ENCODE measurements around the gene ENAM. TPM values are rescaled to one million over a fixed set of nuclear protein-coding genes. Genes with fewer than 3 reads are reported as not detected.

Gene ENAM
- total and polyA plus RNA-seq, 2 donors (not counting 3 experiments of a cell fraction or from before 2014, with no cell fraction given): 0.07 TPM; not detected in 1

GRCh38 chr4:70674731-70675130 lies 46.2 kb downstream of the ENAM start:
- no peak for FAIRE-seq
- CTCF ChIA-PET: interaction anchor here (1.3 kb wide), 1 partner anchor 74 kb away, joined by 3 read pairs; no protein-coding TSS in a partner anchor
- Histone ChIP-seq H3K36me3 (ENCODE audit: control insufficient read depth in 2 of 2, extremely low read depth in 1 of 2, insufficient read depth in 2 of 2, low read length in 2 of 2) (no peaks in the 10 kb centered on the region), H3K4me3 (replicated peaks in 1 of 3; ENCODE audit: insufficient read depth in 1 of 3, low read depth in 1 of 3, low read length in 3 of 3) (no peak overlapping the region), H3K4me2 (ENCODE audit: insufficient read depth, low read length) (no peak overlapping the region), H3K9me1 (replicated peaks; ENCODE audit: control insufficient read depth, extremely low read depth, insufficient read depth, low read length) (no peaks in the 10 kb centered on the region), H3K27ac (ENCODE audit: insufficient read depth, low read depth, low read length) (no peak overlapping the region), H2AFZ (ENCODE audit: low read depth, low read length) (no peak overlapping the region), H4K20me1 (replicated peaks; ENCODE audit: control insufficient read depth, extremely low read depth, insufficient read depth, low read length) (no peaks in the 10 kb centered on the region), H3K4me1 (ENCODE audit: control insufficient read depth, extremely low read depth, insufficient read depth, low read length) (no peaks in the 10 kb centered on the region), H3K79me2 (ENCODE audit: control insufficient read depth, insufficient read depth, low read length) (no peaks in the 10 kb centered on the region), H3K27me3 (ENCODE audit: control insufficient read depth in 2 of 2, insufficient read depth in 2 of 2, low read length in 2 of 2) (peaks cover 0 to 2% of the 10 kb centered on the region in 2 experiments), H3K9ac (replicated peaks; ENCODE audit: extremely low read depth, insufficient read depth, low read length) (no peak overlapping the region), H3K9me3 (replicated peaks; ENCODE audit: control insufficient read depth, insufficient read depth, low read length) (no peaks in the 10 kb centered on the region)
- no peak for DNase-seq (ENCODE audit: low read depth, low spot score)
- intact Hi-C loops (cut with micrococcal nuclease) (no loop called here), dilution Hi-C loops (cut with MboI; ENCODE audit: extremely low pct_ligation_motif_present, low sequenced_read_pairs) (no loop called here)
- POLR2A ChIA-PET: no interaction called here
- TF ChIP-seq GATA2 (IDR thresholded peaks at IDR 0.05; ENCODE audit: insufficient read depth, insufficient read length, low read depth, low read length) (no peak), MAX (IDR thresholded peaks at IDR 0.05; ENCODE audit: insufficient read depth, insufficient read length) (no peak), JUN (IDR thresholded peaks at IDR 0.05; ENCODE audit: borderline replicate concordance, insufficient read depth, insufficient read length, low read depth) (no peak), CTCF (IDR thresholded peaks at IDR 0.05; ENCODE audit: extremely low read depth in 1 of 2, insufficient read depth in 1 of 2, low read depth in 1 of 2, low read length in 2 of 2) (no peak), POLR2AphosphoS5 (IDR thresholded peaks at IDR 0.05; ENCODE audit: insufficient read depth, low read depth, low read length) (no peak), MYC (IDR thresholded peaks at IDR 0.05; ENCODE audit: low read depth, low read length) (no peak), FOS (IDR thresholded peaks at IDR 0.05; ENCODE audit: borderline replicate concordance, insufficient read depth, low read length) (no peak), EZH2 (IDR thresholded peaks at IDR 0.05; ENCODE audit: borderline replicate concordance, low read depth, low read length, severe bottlenecking) (no peak), POLR2A (IDR thresholded peaks at IDR 0.05; ENCODE audit: low read depth, low read length) (no peak)
- no TSS peak for BruUV-seq (replicated peaks)

Data from endothelial cell of umbilical vein (primary cell).